ENCODE measurements around the gene TTC7B.

Gene TTC7B

DNA sequence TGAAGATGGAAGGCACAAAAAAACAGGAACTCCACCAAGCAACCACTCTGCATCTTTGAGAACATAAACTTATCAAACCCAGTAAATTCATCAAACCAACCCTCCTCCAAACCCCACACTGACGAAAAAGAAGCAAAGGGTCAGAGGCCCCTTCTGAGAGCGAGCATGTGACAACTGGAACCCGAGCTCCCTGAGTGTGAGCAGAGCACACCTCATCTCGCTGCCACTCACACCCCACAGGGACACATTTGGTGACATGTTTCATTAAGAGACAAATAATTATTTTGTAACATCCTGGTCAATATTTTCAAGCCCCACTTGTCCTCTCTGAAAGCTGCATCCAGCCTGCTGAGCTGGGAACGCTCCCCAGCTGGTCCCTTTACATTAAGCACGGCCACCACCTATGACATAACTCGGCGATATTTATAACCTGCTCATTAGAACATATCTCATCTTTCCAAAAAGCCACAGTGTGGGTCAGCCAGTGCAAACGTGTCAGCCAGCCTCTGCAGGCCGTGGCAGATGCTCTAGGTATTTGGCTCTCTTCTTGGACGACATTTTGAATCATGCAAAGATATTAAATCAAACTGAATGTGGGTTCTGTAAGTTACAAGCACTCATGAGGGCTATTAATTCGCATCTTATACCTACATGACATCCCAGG, 120.1 kb downstream of the TTC7B start:
- Histone ChIP-seq H3K9ac (ENCODE audit: low read length) (no peak overlapping the region), H3K4me1 (ENCODE audit: insufficient read depth, low read length, severe bottlenecking) (peaks cover 13% of the 10 kb centered on the region), H3K9me3 (ENCODE audit: low read length) (no peaks in the 10 kb centered on the region), H3K4me3 (ENCODE audit: low read depth, low read length, poor library complexity, severe bottlenecking) (no peak overlapping the region), H3K9me2 (ENCODE audit: low read depth, low read length) (no peaks in the 10 kb centered on the region), H3K27me3 (ENCODE audit: insufficient read depth, low read length) (no peaks in the 10 kb centered on the region), H3K4me2 (ENCODE audit: low read length) (no peak overlapping the region), H3K36me3 (ENCODE audit: insufficient read depth, low read length) (no peaks in the 10 kb centered on the region), H3K27ac (ENCODE audit: low read depth, low read length, poor library complexity, severe bottlenecking) (no peak overlapping the region), H2AFZ (ENCODE audit: low read length) (no peak overlapping the region), H3K79me2 (ENCODE audit: insufficient read depth, low read length) (no peaks in the 10 kb centered on the region), H4K20me1 (ENCODE audit: insufficient read depth, low read length) (no peaks in the 10 kb centered on the region), H3F3A (ENCODE audit: insufficient read depth, low read length) (no peaks in the 10 kb centered on the region)
- TF ChIP-seq, protein P1, sequence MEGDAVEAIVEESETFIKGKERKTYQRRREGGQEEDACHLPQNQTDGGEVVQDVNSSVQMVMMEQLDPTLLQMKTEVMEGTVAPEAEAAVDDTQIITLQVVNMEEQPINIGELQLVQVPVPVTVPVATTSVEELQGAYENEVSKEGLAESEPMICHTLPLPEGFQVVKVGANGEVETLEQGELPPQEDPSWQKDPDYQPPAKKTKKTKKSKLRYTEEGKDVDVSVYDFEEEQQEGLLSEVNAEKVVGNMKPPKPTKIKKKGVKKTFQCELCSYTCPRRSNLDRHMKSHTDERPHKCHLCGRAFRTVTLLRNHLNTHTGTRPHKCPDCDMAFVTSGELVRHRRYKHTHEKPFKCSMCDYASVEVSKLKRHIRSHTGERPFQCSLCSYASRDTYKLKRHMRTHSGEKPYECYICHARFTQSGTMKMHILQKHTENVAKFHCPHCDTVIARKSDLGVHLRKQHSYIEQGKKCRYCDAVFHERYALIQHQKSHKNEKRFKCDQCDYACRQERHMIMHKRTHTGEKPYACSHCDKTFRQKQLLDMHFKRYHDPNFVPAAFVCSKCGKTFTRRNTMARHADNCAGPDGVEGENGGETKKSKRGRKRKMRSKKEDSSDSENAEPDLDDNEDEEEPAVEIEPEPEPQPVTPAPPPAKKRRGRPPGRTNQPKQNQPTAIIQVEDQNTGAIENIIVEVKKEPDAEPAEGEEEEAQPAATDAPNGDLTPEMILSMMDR (IDR thresholded peaks at IDR 0.05; ENCODE audit: low read length) = no peak
- TF ChIP-seq EZH2 (IDR thresholded peaks at IDR 0.05; ENCODE audit: borderline replicate concordance, low read length) = no peak

DNA sequence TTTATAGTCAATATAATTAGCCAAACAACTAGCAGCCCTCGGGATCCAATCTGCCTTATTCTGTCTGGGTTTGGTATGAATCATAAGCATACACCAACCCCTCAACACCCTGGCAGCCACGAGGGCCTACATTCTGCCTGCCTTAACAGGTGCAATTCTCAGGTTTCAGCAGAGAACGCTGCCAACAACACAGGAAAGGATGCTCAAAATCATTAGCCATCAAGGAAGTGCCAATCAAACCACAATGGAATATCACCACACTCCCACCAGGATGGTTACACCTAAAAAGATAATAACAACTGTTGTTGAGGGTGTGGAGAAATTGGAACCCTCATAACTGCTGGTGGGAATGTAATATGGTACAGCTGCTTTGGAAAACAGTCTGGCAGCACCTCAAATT, 122.8 kb downstream of the TTC7B start:
- no peak overlapping the region for H3K9ac ChIP-seq (ENCODE audit: low read length)

DNA sequence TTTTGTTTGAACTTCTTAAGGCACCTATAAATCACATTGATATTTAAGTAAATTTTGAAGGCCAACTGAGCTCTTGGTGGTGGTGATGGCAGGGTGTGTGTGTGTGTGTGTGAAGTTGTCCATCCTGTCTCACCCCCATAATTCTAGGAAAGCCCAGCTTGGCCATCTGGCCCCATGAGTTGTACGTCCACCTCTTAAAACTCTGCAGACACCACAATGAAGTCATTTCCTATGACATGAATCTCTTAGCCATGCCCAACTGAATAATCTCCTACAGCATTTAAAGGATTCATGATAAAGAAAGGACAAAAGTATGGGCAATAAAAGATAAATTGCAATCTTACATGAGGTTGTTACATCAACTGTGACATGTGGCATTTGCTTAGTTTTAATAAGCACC, 123.4 kb downstream of the TTC7B start:
- Histone ChIP-seq H3K36me3 (ENCODE audit: insufficient read depth, low read length) (no peaks in the 10 kb centered on the region), H4K20me1 (ENCODE audit: insufficient read depth, low read length) (no peaks in the 10 kb centered on the region), H3K4me3 (ENCODE audit: low read depth, low read length, poor library complexity, severe bottlenecking) (no peak overlapping the region), H3K9ac (ENCODE audit: low read length) (no peak overlapping the region), H3K4me2 (ENCODE audit: low read length) (no peak overlapping the region), H3K4me1 (ENCODE audit: insufficient read depth, low read length, severe bottlenecking) (peaks cover 13% of the 10 kb centered on the region), H3K27ac (ENCODE audit: low read depth, low read length, poor library complexity, severe bottlenecking) (no peak overlapping the region), H3K9me3 (ENCODE audit: low read length) (no peaks in the 10 kb centered on the region), H3K27me3 (ENCODE audit: insufficient read depth, low read length) (no peaks in the 10 kb centered on the region), H3K9me2 (ENCODE audit: low read depth, low read length) (no peaks in the 10 kb centered on the region), H2AFZ (ENCODE audit: low read length) (no peak overlapping the region), H3K79me2 (ENCODE audit: insufficient read depth, low read length) (no peaks in the 10 kb centered on the region), H3F3A (ENCODE audit: insufficient read depth, low read length) (no peaks in the 10 kb centered on the region)
- TF ChIP-seq EZH2 (IDR thresholded peaks at IDR 0.05; ENCODE audit: borderline replicate concordance, low read length) = no peak
- TF ChIP-seq, protein P1 (IDR thresholded peaks at IDR 0.05; ENCODE audit: low read length) = no peak

More for the DNA sequence above, 122.8 kb downstream of the TTC7B start:
- H3K4me2 ChIP-seq (ENCODE audit: low read length) = no peak overlapping the region
- no peaks in the 10 kb centered on the region for H3K36me3 ChIP-seq (ENCODE audit: insufficient read depth, low read length)
- H3K9me2 ChIP-seq (ENCODE audit: low read depth, low read length) = no peaks in the 10 kb centered on the region
- H3K4me3 ChIP-seq (ENCODE audit: low read depth, low read length, poor library complexity, severe bottlenecking) = no peak overlapping the region
- H3K27me3 ChIP-seq (ENCODE audit: insufficient read depth, low read length) = no peaks in the 10 kb centered on the region
- H3F3A ChIP-seq (ENCODE audit: insufficient read depth, low read length) = no peaks in the 10 kb centered on the region
- no peaks in the 10 kb centered on the region for H4K20me1 ChIP-seq (ENCODE audit: insufficient read depth, low read length)
- TF ChIP-seq EZH2 (IDR thresholded peaks at IDR 0.05; ENCODE audit: borderline replicate concordance, low read length) = no peak
- TF ChIP-seq, protein P1 (IDR thresholded peaks at IDR 0.05; ENCODE audit: low read length) = no peak
- no peaks in the 10 kb centered on the region for H3K79me2 ChIP-seq (ENCODE audit: insufficient read depth, low read length)
- H3K4me1 ChIP-seq (ENCODE audit: insufficient read depth, low read length, severe bottlenecking) = peaks cover 13% of the 10 kb centered on the region
- no peak overlapping the region for H2AFZ ChIP-seq (ENCODE audit: low read length)
- no peaks in the 10 kb centered on the region for H3K9me3 ChIP-seq (ENCODE audit: low read length)
- no peak overlapping the region for H3K27ac ChIP-seq (ENCODE audit: low read depth, low read length, poor library complexity, severe bottlenecking)
